ENCODE measurements around the gene NLRX1. TPM values are rescaled to one million over a fixed set of nuclear protein-coding genes. Genes with fewer than 3 reads are reported as not detected.
"Not testable (repeated sequence)": the region's sequence is repeated elsewhere in the genome, so short reads cannot be mapped to it uniquely, and the experiment has no call there.

Gene NLRX1
- total RNA-seq, 2 donors from 2014 or later = 14.8 to 18.3 TPM

DNA sequence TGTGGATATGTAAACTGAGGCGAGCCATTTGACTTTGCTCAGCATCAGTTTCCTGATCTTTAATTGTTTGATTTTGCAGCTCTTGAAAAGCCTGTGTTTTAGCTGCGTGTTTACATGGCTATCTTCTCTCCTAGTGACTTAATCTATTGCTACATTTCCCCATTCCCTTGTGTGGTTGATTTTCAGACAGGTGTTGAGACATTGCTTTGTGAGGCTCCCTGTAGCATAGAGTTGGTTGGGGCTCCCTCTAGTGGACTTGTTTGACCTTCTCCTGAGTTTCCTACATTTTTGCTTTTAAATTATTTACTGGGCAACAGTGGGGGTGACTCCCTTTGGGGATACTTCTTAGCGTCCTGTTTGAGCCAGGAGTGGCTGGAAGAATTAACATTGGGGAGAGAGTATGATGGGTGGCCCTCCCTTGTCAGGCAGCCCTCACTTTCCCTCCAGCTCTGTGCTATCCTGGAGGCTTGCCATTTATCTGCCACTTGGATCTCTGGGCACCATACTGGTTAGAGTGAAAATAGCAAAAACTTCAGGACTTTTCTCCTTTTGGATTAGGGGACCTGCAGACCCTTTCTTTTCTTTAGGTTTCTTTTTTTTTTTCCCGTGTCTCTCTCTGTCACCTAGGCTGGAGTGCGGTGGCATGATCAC, 28.4 kb downstream of the NLRX1 start:
- intact Hi-C loops (cut with DNase I) = loop anchor here (2.0 to 5.0 kb wide), 2 partner anchors 52 to 55 kb away; no protein-coding TSS in a partner anchor
- DNase-seq (no peak), ATAC-seq (peak; percentile 90 to 92)

DNA sequence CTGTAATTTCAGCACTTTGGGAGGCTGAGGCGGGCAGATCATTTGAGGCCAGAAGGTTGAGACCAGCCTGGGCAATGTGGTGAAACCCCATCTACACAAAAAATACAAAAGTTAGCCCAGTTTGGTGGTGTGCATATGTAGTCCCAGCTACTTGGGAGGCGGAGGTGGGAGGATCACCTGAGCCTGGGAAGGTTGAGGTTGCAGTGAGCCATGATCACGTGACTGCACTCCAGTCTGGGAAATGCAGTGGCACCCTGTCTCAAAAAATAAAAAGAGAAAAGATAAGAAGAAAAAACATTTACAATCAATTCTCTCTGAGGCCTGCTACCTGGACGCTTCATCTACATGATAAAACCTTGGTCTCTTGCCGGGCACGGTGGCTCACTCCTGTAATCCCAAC, 30.4 kb downstream of the NLRX1 start:
- DNase-seq = no peak
- ATAC-seq = no peak
- intact Hi-C loops (cut with DNase I) = loop anchor here in 1 of 2 donors (5.0 kb wide), 1 partner anchor 57 kb away; no protein-coding TSS in a partner anchor

- ATAC-seq, DNase-seq: not testable (repeated sequence)
- intact Hi-C loops (cut with DNase I) = loop anchor here (10.0 kb wide), 2 partner anchors 84 to 124 kb away; no protein-coding TSS in a partner anchor
Measured at GRCh38 chr11:119201236-119201635, 32.7 kb downstream of the NLRX1 start.

DNA sequence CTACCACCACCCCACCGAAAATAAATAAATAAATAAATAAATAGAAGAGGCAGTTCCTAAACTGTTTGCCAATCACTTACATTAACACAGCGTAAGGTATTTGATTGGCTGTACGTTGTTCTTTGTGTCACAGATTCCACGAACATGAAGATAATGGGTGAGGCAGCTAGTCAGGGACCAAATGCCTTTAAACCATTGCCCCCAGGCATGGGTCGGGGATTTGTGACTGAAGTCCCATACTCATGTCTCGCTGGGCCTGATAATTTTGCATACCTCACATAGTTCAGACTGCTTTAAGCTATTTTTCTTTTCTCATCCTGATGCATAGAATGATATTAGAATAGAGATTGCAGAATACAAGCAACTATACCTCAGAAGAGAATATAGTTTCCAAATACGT, 34.0 kb downstream of the NLRX1 start:
- DNase-seq (no peak), ATAC-seq (no peak)

GRCh38 chr11:119204066-119204465, 35.5 kb downstream of the NLRX1 start:
- DNase-seq = no peak
- intact Hi-C loops (cut with DNase I) = loop anchor here (10.0 kb wide), 2 partner anchors 81 to 121 kb away; no protein-coding TSS in a partner anchor

More for the DNA sequence above, 34.0 kb downstream of the NLRX1 start:
- intact Hi-C loops (cut with DNase I) = loop anchor here (10.0 kb wide), 2 partner anchors 82 to 122 kb away; no protein-coding TSS in a partner anchor

DNA sequence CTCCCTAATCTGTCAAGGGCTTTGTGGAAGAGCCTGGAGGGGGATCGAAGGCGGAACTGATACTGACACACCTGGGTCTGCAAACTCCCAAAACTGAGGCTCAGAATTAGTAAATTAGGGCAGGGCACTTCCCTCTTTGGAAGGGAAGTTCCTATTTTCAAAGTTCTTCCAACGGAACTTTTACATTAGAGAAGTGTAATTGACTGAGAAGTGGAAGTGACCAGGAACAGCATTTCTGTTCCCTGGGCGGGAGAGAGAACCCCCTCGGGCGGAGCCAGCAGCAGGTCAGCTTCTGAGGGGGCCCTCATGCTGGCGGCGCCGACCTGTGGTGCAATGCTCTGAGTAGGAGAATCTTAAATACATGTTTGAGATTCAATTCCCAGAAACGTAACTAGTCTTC, 36.6 kb downstream of the NLRX1 start:
- no peak for DNase-seq
- intact Hi-C loops (cut with DNase I) = loop anchor here (5.0 to 10.0 kb wide), 3 partner anchors 80 to 120 kb away; no protein-coding TSS in a partner anchor
- ATAC-seq = no peak

More at GRCh38 chr11:119204066-119204465, 35.5 kb downstream of the NLRX1 start:
- ATAC-seq = no peak

- intact Hi-C loops (cut with DNase I) = loop anchor here (5.0 to 10.0 kb wide), 3 partner anchors 79 to 119 kb away; no protein-coding TSS in a partner anchor
- DNase-seq = peak; percentile 95
- ATAC-seq = peak; percentile 97 to 98
Measured at GRCh38 chr11:119205574-119206510, 37.3 kb downstream of the NLRX1 start, which contains the start of gene CBL. TSS of gene CBL (plus strand) at chr11:119206339. CDS start at chr11:119206418, 79 bp downstream.

GRCh38 chr11:119206511-119207414, 38.2 kb downstream of the NLRX1 start:
- ATAC-seq = peak; percentile 5 to 46

DNA sequence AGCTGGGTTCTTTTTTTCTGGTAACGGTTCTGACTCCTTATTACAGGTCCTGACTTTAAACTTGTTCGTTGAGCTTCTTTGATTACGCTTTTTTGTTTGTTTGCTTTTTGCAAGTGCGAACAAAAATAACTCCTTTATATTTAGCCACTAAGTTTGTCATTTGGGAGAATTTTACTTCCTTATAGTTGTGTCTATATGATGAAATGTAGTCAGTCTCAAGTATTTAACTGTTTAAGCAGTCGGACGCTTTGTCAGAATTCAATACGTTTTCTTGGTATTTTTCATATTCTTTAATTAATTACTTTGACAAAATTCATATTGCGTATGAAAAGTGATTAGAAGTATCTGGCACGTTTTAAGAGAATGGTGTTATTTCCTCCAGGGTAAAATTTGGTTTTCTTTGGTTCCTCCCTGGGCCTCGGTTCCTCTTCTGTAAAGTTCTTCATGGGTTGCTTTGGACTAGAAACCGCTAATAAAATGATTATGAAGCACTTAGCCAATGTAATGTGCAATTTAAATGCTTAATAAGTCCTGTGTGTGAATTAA, 39.0 kb downstream of the NLRX1 start:
- no peak for ATAC-seq
- intact Hi-C loops (cut with DNase I) = loop anchor here (5.0 to 10.0 kb wide), 3 partner anchors 77 to 117 kb away; no protein-coding TSS in a partner anchor
- DNase-seq = no peak

More at GRCh38 chr11:119206511-119207414, 38.2 kb downstream of the NLRX1 start:
- intact Hi-C loops (cut with DNase I) = loop anchor here (5.0 to 10.0 kb wide), 3 partner anchors 78 to 118 kb away; no protein-coding TSS in a partner anchor
- DNase-seq = peak; percentile 71

DNA sequence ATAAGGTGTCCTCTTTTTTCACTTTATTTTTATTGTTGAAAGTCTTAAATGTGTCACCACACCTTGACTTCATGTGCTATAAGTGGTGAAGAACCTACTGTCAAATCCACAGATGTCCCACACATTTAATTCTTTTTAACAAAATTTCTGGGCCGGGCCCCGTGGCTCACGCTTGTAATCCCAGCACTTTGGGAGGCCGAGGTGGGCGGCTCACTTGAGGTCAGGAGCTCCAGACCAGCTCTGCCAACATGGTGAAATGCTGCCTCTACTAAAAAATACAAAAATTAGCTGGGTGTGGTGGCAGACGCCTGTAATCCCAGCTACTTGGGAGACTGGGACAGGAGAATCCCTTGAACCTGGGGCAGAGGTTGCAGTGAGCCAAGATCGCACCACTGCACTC, 40.7 kb downstream of the NLRX1 start:
- DNase-seq = no peak
- no peak for ATAC-seq
- intact Hi-C loops (cut with DNase I) = loop anchor here (5.0 to 10.0 kb wide), 3 partner anchors 76 to 116 kb away; no protein-coding TSS in a partner anchor

DNA sequence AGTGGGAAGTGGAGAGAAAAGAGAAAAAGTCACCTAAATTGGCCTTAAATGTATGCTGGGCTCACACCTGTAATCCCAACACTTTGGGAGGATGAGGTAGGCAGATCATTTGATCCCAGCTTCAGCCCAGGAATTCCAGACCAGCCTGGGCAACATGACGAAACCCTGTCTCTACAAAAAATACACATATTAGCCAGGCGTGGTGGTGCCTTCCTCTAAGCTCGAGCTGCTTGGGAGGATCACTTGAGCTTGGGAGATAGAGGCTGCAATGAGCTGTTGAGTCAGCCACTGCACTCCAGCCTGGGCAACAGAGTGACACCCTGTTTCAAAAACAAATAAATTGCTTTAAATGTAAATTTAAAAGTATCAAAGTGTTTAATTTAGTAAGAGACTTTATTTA, 41.5 kb downstream of the NLRX1 start:
- DNase-seq = no peak
- ATAC-seq = no peak
- intact Hi-C loops (cut with DNase I) = no loop called here

DNA sequence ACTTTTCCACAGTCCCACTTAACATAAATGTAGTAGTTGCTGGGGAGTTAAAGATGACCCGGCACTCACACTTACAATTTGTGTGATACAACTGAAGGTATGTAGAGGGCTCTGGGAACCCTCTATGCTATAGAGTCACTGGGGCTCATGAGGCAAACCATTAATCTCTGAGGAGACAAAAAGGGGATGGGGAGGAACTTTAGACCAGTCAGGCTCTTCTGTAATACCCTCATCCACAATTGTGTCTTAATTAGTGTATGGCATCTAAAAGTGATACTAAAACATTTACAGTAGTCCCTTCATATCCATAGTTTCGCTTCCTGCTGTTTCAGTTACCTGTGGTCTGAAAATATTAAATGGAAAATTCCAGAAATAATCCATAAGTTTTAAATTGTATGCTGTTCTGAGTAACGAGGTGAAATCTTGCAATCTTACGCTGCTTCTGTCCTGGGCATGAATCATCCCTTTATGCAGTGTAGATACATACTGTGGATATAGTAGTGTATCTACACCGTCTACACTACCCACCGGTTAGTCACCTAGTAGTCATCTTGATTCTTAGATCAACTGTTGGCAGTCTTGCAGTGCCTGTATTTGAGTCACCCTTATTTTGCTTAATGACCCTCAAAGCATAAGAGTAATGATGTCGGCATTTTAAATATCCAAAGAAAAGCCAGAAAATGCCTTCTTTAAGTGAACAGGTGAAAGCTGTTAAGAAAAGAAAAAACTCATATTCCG, 49.8 kb downstream of the NLRX1 start:
- no peak for DNase-seq
- intact Hi-C loops (cut with DNase I) = no loop called here
- peak in 1 of 2 donors; percentile 55 for ATAC-seq

GRCh38 chr11:119222308-119222707, 53.8 kb downstream of the NLRX1 start:
- ATAC-seq (peak in 1 of 2 donors; percentile 50), DNase-seq (no peak)
- intact Hi-C loops (cut with DNase I) = no loop called here

- DNase-seq = no peak
- intact Hi-C loops (cut with DNase I) = no loop called here
- ATAC-seq = no peak
Measured at GRCh38 chr11:119222891-119223290, 54.4 kb downstream of the NLRX1 start.

- intact Hi-C loops (cut with DNase I) = no loop called here
Measured at GRCh38 chr11:119223856-119224255, 55.3 kb downstream of the NLRX1 start.

GRCh38 chr11:119228535-119229287, 60.2 kb downstream of the NLRX1 start:
- intact Hi-C loops (cut with DNase I); DNase-seq; ATAC-seq: not testable (repeated sequence)

More at GRCh38 chr11:119223856-119224255, 55.3 kb downstream of the NLRX1 start:
- no peak for ATAC-seq
- DNase-seq = no peak

Measured in left cardiac atrium (tissue), 4 donors.